Measurements from ENCODE around the gene SMAD7.

- no peak for TF ChIP-seq POLR2A (IDR thresholded peaks at IDR 0.05)
- peak; percentile 9 for TF ChIP-seq POLR2AphosphoS5 (IDR thresholded peaks at IDR 0.05)
- TF ChIP-seq CTCF (IDR thresholded peaks at IDR 0.05), result no peak
- no peak for TF ChIP-seq EP300 (IDR thresholded peaks at IDR 0.05)
Observed at GRCh38 chr18:48975120-48975816, 24.5 kb upstream of the SMAD7 start.
